Measurements from ENCODE around the gene KIAA1614.
"Not testable (repeated sequence)": the region's sequence is repeated elsewhere in the genome, so short reads cannot be mapped to it uniquely, and the experiment has no call there.

KIAA1614 gene

GRCh38 chr1:180966744-180967536 lies 54.2 kb downstream of the KIAA1614 start:
- DNase-seq: no peak

GRCh38 chr1:180967558-180967957 lies 54.9 kb downstream of the KIAA1614 start:
- no peak for DNase-seq

GRCh38 chr1:180968834-180969233 lies 56.1 kb downstream of the KIAA1614 start:
- DNase-seq: not testable (repeated sequence)

GRCh38 chr1:180969434-180969833 lies 56.7 kb downstream of the KIAA1614 start:
- no peak for DNase-seq

GRCh38 chr1:180970333-180971079 lies 57.8 kb downstream of the KIAA1614 start:
- no peak for DNase-seq

GRCh38 chr1:180971273-180971997 lies 58.7 kb downstream of the KIAA1614 start:
- DNase-seq: no peak

GRCh38 chr1:180973369-180973768 lies 60.7 kb downstream of the KIAA1614 start:
- DNase-seq: no peak

GRCh38 chr1:180974236-180974635 lies 61.5 kb downstream of the KIAA1614 start:
- DNase-seq: no peak

- DNase-seq: no peak
Observed at GRCh38 chr1:180975551-180975950, 62.9 kb downstream of the KIAA1614 start.

- no peak for DNase-seq
Observed at GRCh38 chr1:180976191-180976590, 63.5 kb downstream of the KIAA1614 start.

- DNase-seq: no peak
Observed at GRCh38 chr1:180976732-180977357, 64.1 kb downstream of the KIAA1614 start.

GRCh38 chr1:180981596-180982387 lies 69.1 kb downstream of the KIAA1614 start:
- no peak for DNase-seq

GRCh38 chr1:180982422-180982821 lies 69.7 kb downstream of the KIAA1614 start:
- no peak for DNase-seq

- no peak for DNase-seq
Observed at GRCh38 chr1:180988253-180988752, 75.6 kb downstream of the KIAA1614 start.

GRCh38 chr1:180994262-180994661 lies 81.6 kb downstream of the KIAA1614 start:
- DNase-seq: no peak

- DNase-seq: no peak
Observed at GRCh38 chr1:180997843-180998504, 85.3 kb downstream of the KIAA1614 start.
